A549 (cell line): Measurements from ENCODE around the gene PKDCC. TPM values are rescaled to one million over a fixed set of nuclear protein-coding genes. Genes with fewer than 3 reads are reported as not detected.

Experiments
- ATAC-seq, 2 experiments: fragments of 200-7000 bp in 1 of 2; fragments of >200 bp in 1 of 2; cut with Nextera tagmentation in 1 of 2; cut with Tn5 transposase in 1 of 2; 3 replicates each; pipeline versions ENCODE4 v1.8.0 to v1.9.1; 2018 to 2020; ENCODE audit warnings: mild to moderate bottlenecking in 1 of 2, moderate library complexity in 1 of 2
- CTCF ChIA-PET: fragments of 300-600 bp; sonication (Branson Sonifier 250); formaldehyde crosslinking; extraction: SDS; loops from one replicate; lab custom pipeline; 2021; ENCODE audit warnings: antibody characterized with exemption, inconsistent platforms; lab: Yijun Ruan, JAX
- POLR2A ChIA-PET: fragments of 350-600 bp; formaldehyde crosslinking; extraction: SDS; loops from one replicate; lab custom pipeline; 2021; ENCODE audit warnings: antibody characterized with exemption, inconsistent platforms; lab: Yijun Ruan, JAX
- DNase-seq, 2 experiments: peaks; one replicate each; pipeline versions ENCODE4 v3.0.0 to v3.0.0-alpha.2; 2011 to 2016; ENCODE audit warnings: low read depth in 1 of 2, low spot score in 1 of 2
- FAIRE-seq: peaks from 2 replicates; lab custom pipeline; 2011; peaks lifted over from hg19 to GRCh38; lab: Jason Lieb, UNC
- H3K27ac ChIP-seq, 2 experiments: fragments of >200 bp; sonication (Bioruptor Twin); formaldehyde crosslinking; 3 replicates each; pipeline ENCODE4 v1.5.1; 2016 to 2017
- H3K4me1 ChIP-seq: fragments of >200 bp; sonication (Bioruptor Twin); formaldehyde crosslinking; 3 replicates; pipeline ENCODE4 v1.6.1; 2016
- H3K4me2 ChIP-seq: fragments of >200 bp; sonication (Bioruptor Twin); formaldehyde crosslinking; 3 replicates; pipeline ENCODE4 v1.6.1; 2016
- H3K4me3 ChIP-seq: fragments of >200 bp; sonication (Bioruptor Twin); formaldehyde crosslinking; 3 replicates; pipeline ENCODE4 v1.5.1; 2016
- H3K9me3 ChIP-seq: fragments of >200 bp; sonication (Bioruptor Twin); formaldehyde crosslinking; 3 replicates; pipeline ENCODE4 v1.6.1; 2016
- BHLHE40 ChIP-seq: IDR thresholded peaks from 2 replicates; pipeline ENCODE4 v1.6.1; 2012; ENCODE audit warnings: low read depth, low read length, inconsistent platforms
- CEBPB ChIP-seq, 2 experiments: fragments of >200 bp in 1 of 2; sonication (Bioruptor Twin) in 1 of 2; formaldehyde crosslinking in 1 of 2; IDR thresholded peaks; 2 replicates each; pipeline ENCODE4 v1.6.1; 2012 to 2016
- CHD2 ChIP-seq: fragments of 150-350 bp; IDR thresholded peaks from 2 replicates; pipeline ENCODE4 v1.6.1; 2014; ENCODE audit warnings: low read length; ENCODE audit not compliant: partially characterized antibody
- CTCF ChIP-seq: fragments of >200 bp; sonication (Bioruptor Twin); formaldehyde crosslinking; IDR thresholded peaks from 3 replicates; pipeline ENCODE4 v1.5.1; 2016
- ELK1 ChIP-seq: fragments of 150-350 bp; IDR thresholded peaks from 2 replicates; pipeline ENCODE4 v1.6.1; 2014; ENCODE audit warnings: low read depth, mild to moderate bottlenecking, low read length
- FOSL2 ChIP-seq, 2 experiments: fragments of 450-650 bp in 1 of 2; fragments of >200 bp in 1 of 2; sonication (Bioruptor Twin) in 1 of 2; formaldehyde crosslinking; IDR thresholded peaks; 2 replicates each; pipeline versions ENCODE4 v1.5.0 to v1.6.1; 2016 to 2020; ENCODE audit warnings: mild to moderate bottlenecking in 1 of 2, moderate library complexity in 1 of 2
- HMGXB4 ChIP-seq: fragments of 250-450 bp; sonication (Bioruptor Pico); IDR thresholded peaks from 2 replicates; pipeline ENCODE4 v1.5.0; 2021; ENCODE audit warnings: mild to moderate bottlenecking, moderate library complexity, borderline replicate concordance
- HOXA7 ChIP-seq: fragments of 250-450 bp; sonication (Bioruptor Pico); IDR thresholded peaks from 2 replicates; pipeline ENCODE4 v1.5.0; 2020; ENCODE audit warnings: mild to moderate bottlenecking, moderate library complexity
- HOXB13 ChIP-seq: fragments of 250-450 bp; sonication (Bioruptor Pico); IDR thresholded peaks from 2 replicates; pipeline ENCODE4 v1.5.0; 2020; ENCODE audit warnings: low read depth, mild to moderate bottlenecking, moderate library complexity
- HOXB5 ChIP-seq: fragments of 250-450 bp; sonication (Bioruptor Pico); IDR thresholded peaks from 2 replicates; pipeline ENCODE4 v1.5.0; 2020; ENCODE audit warnings: mild to moderate bottlenecking, moderate library complexity
- KDM1A ChIP-seq: fragments of 200-600 bp; sonication (generic); IDR thresholded peaks from 2 replicates; pipeline ENCODE4 v1.6.1; 2016; ENCODE audit warnings: low read depth, mild to moderate bottlenecking
- KDM5A ChIP-seq: fragments of 200-600 bp; sonication (generic); IDR thresholded peaks from 2 replicates; pipeline ENCODE4 v1.6.1; 2016; ENCODE audit warnings: antibody characterized with exemption, mild to moderate bottlenecking
- MAFK ChIP-seq: fragments of 450-650 bp; IDR thresholded peaks from 2 replicates; pipeline ENCODE4 v1.6.1; 2014; ENCODE audit not compliant: partially characterized antibody
- NPAS2 ChIP-seq: fragments of 250-450 bp; sonication (Bioruptor Pico); IDR thresholded peaks from 2 replicates; pipeline ENCODE4 v1.8.0; 2022; ENCODE audit warnings: mild to moderate bottlenecking, moderate library complexity, borderline replicate concordance
- NR3C1 ChIP-seq: fragments of >200 bp; sonication (Bioruptor Twin); formaldehyde crosslinking; IDR thresholded peaks from 3 replicates; pipeline ENCODE4 v1.6.1; 2017
- PHF8 ChIP-seq: fragments of 200-600 bp; sonication (generic); IDR thresholded peaks from 2 replicates; pipeline ENCODE4 v1.6.1; 2016; ENCODE audit warnings: low read depth, mild to moderate bottlenecking, antibody characterized with exemption, moderate library complexity, borderline replicate concordance
- RAD21 ChIP-seq, 2 experiments: fragments of >200 bp in 1 of 2; sonication (Bioruptor Twin) in 1 of 2; formaldehyde crosslinking in 1 of 2; IDR thresholded peaks in 1 of 2; conservative IDR thresholded peaks in 1 of 2; 2 replicates in 1 of 2; 3 replicates in 1 of 2; pipeline ENCODE4 v1.6.1; 2012 to 2018; ENCODE audit warnings: inconsistent platforms in 1 of 2
- SMC3 ChIP-seq: fragments of >200 bp; sonication (Bioruptor Twin); formaldehyde crosslinking; IDR thresholded peaks from 3 replicates; pipeline ENCODE4 v1.6.1; 2018; ENCODE audit warnings: inconsistent platforms
- TFCP2L1 ChIP-seq: fragments of 250-450 bp; sonication (Bioruptor Pico); IDR thresholded peaks from 2 replicates; pipeline ENCODE4 v1.5.0; 2021; ENCODE audit warnings: mild to moderate bottlenecking
- TP53 ChIP-seq: fragments of 250-450 bp; sonication (Bioruptor Pico); IDR thresholded peaks from 2 replicates; pipeline ENCODE4 v1.5.0; 2021; ENCODE audit warnings: mild to moderate bottlenecking, moderate library complexity
- ZNF302 ChIP-seq: fragments of 250-450 bp; sonication (Bioruptor Pico); IDR thresholded peaks from 2 replicates; pipeline ENCODE4 v1.9.0; 2021; ENCODE audit warnings: inconsistent platforms, mild to moderate bottlenecking, moderate library complexity
- WGBS: methylation state at CpG from one replicate; pipeline ENCODE4 v1.1.6; 2017; ENCODE audit errors: missing lambda C conversion rate; 5-methylcytosine and 5-hydroxymethylcytosine counted together
- polyA plus RNA-seq, 4 experiments: library from polyadenylated mRNA; depleted of rRNA in 3 of 4; stranded (reverse); fragments of >200 nt; fragmentation: RNase III in 1 of 4; extraction: RNeasy Plus Mini Kit Qiagen cat#74134 plus additional on column Dnase treatment in 1 of 4; gene quantifications; 2 replicates in 3 of 4; 3 replicates in 1 of 4; pipeline ENCODE4 v1.2.3, GENCODE V29; 2011 to 2017
- TF ChIP-seq, protein P1 (sequence below): IDR thresholded peaks from 2 replicates; pipeline ENCODE4 v1.6.1; 2012

PKDCC gene
- polyA plus RNA-seq, 2 of the 4 experiments (the other 2 are of a cell fraction) = 30.0 to 64.5 TPM

DNA sequence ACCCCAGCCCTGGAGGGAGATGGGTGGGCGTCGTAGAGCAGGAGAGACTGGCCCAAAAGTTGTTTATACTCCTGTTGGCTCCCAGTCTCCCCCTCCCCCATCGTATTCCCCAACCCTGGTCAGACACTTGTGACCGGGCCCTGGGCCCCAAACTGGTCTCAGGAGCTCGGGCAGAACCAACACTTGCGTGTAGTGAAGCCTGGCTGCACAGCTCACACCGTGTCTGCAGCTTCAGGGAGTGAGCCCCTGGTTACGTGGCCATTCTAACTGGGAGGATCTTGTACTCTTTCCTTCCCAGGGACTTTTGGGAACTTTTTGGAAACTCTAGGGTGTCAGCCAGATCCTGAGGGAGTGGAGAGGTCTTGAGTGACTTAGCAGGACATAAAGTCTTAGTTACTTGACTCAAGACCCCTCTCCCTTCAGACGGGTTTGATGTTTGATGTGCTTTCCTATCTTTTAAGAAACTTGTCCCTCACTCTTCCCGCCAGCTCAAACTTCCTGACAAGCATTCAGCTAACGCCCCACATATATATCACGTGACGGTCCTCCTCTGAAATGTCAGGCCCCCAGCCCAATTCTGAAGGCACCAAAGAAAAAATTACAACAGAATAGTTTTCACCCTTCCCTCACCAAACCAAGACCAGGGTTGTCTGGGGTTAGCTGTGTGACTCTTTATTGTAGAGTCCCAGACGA, 2.3 kb downstream of the PKDCC start:
- Histone ChIP-seq H3K4me1 (peaks cover 76% of the 10 kb centered on the region), H3K4me3 (peak overlapping the region; percentile 63), H3K9me3 (no peaks in the 10 kb centered on the region), H3K4me2 (peak overlapping the region; percentile 96), H3K27ac (peak overlapping the region; percentile 79 to 96; a peak in 5 of 6 replicates)
- no peak for FAIRE-seq
- WGBS = 82% methylated on average over 14 of the region's 14 CpGs
- TF ChIP-seq TFCP2L1 = no peak
- peak; percentile 13; the same call in 1 of the 2 replicates for TF ChIP-seq PHF8
- TF ChIP-seq CEBPB (IDR thresholded peaks at IDR 0.05) = no peak
- no peak for TF ChIP-seq KDM1A
- TF ChIP-seq SMC3 = no peak
- TF ChIP-seq BHLHE40 = no peak
- no peak for TF ChIP-seq NPAS2 (CRISPR knock-in tag)
- TF ChIP-seq MAFK = no peak
- no peak for TF ChIP-seq ELK1
- no peak for TF ChIP-seq HOXB5
- no peak for TF ChIP-seq CHD2
- TF ChIP-seq KDM5A = peak; percentile 26; the same call in 1 of the 2 replicates
- no peak for TF ChIP-seq TP53 (CRISPR knock-in tag)
- no peak for TF ChIP-seq HOXA7 (CRISPR knock-in tag)
- TF ChIP-seq, protein P1, sequence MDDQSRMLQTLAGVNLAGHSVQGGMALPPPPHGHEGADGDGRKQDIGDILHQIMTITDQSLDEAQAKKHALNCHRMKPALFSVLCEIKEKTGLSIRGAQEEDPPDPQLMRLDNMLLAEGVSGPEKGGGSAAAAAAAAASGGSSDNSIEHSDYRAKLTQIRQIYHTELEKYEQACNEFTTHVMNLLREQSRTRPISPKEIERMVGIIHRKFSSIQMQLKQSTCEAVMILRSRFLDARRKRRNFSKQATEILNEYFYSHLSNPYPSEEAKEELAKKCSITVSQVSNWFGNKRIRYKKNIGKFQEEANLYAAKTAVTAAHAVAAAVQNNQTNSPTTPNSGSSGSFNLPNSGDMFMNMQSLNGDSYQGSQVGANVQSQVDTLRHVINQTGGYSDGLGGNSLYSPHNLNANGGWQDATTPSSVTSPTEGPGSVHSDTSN = no peak
- TF ChIP-seq NR3C1 = no peak
- no peak for ATAC-seq
- no peak for DNase-seq
- ChIA-PET POLR2A (interaction anchor here (1.0 kb wide), 1 partner anchor 33 kb away, joined by 3 read pairs; no protein-coding TSS in a partner anchor), CTCF (interaction anchor here (1.0 to 6.6 kb wide), 4 partner anchors 9 to 197 kb away, joined by 3 to 40 read pairs (median 4); no protein-coding TSS in a partner anchor)

GRCh38 chr2:42050703-42051542, 3.1 kb downstream of the PKDCC start:
- FAIRE-seq (no peak), ATAC-seq (no peak), DNase-seq (no peak)
- Histone ChIP-seq H3K4me1 (peaks cover 83% of the 10 kb centered on the region), H3K4me3 (peak overlapping the region; percentile 63; the same call in 2 of the 3 replicates), H3K9me3 (no peaks in the 10 kb centered on the region), H3K4me2 (peak overlapping the region; percentile 96), H3K27ac (peak overlapping the region; percentile 37 to 96; a peak in 4 of 6 replicates)
- CTCF ChIA-PET = interaction anchor here (0.9 to 6.6 kb wide), 6 partner anchors 8 to 181 kb away, joined by 3 to 40 read pairs (median 4); no protein-coding TSS in a partner anchor
- no peak for TF ChIP-seq HMGXB4 (CRISPR knock-in tag)
- no peak for TF ChIP-seq RAD21 (conservative IDR thresholded peaks at IDR 0.05 in 1 of 2, IDR thresholded peaks at IDR 0.05 in 1 of 2)
- TF ChIP-seq HOXA7 (CRISPR knock-in tag) = no peak
- TF ChIP-seq ZNF302 (CRISPR knock-in tag) = no peak
- TF ChIP-seq CTCF = no peak
- TF ChIP-seq FOSL2 (IDR thresholded peaks at IDR 0.05) = no peak
- no peak for TF ChIP-seq FOSL2 (CRISPR knock-in tag; IDR thresholded peaks at IDR 0.05)
- 0 out of 2 replicates have a peak, but pooled peaks have one; percentile 18 for TF ChIP-seq HOXB13 (CRISPR knock-in tag)
- WGBS = 90% methylated on average over 7 of the region's 8 CpGs
- POLR2A ChIA-PET = no interaction called here
